Keratinocyte (primary cell): ENCODE data around the gene GPBP1. TPM values are rescaled to one million over a fixed set of nuclear protein-coding genes. Genes with fewer than 3 reads are reported as not detected.

Experiments used
- DNase-seq: peaks from one replicate; pipeline ENCODE4 v3.0.0-alpha.2; 2011; ENCODE audit warnings: low read depth, missing footprints, low spot score
- FAIRE-seq: peaks from 2 replicates; lab custom pipeline; 2011; peaks lifted over from hg19 to GRCh38; lab: Jason Lieb, UNC
- H2AFZ ChIP-seq: 2 replicates; pipeline ENCODE4 v1.6.0; 2012; ENCODE audit warnings: low read length, control low read depth, inconsistent platforms; ENCODE audit not compliant: control insufficient read depth
- H3K27ac ChIP-seq: 2 replicates; pipeline ENCODE4 v1.5.1; 2011; ENCODE audit warnings: low read length; ENCODE audit not compliant: control insufficient read depth, insufficient read depth
- H3K27me3 ChIP-seq: 3 replicates; pipeline ENCODE4 v1.6.0; 2011; ENCODE audit warnings: low read length; ENCODE audit not compliant: control insufficient read depth, insufficient read depth; ENCODE audit errors: extremely low read depth
- H3K36me3 ChIP-seq, 2 experiments: 2 replicates in 1 of 2; 3 replicates in 1 of 2; pipeline ENCODE4 v1.5.1; 2011; ENCODE audit warnings: low read length in 2 of 2, mild to moderate bottlenecking in 1 of 2; ENCODE audit not compliant: control insufficient read depth in 2 of 2, insufficient read depth in 2 of 2; ENCODE audit errors: extremely low read depth in 1 of 2
- H3K4me1 ChIP-seq: 3 replicates; pipeline ENCODE4 v1.5.1; 2011; ENCODE audit warnings: low read length; ENCODE audit not compliant: control insufficient read depth, insufficient read depth; ENCODE audit errors: extremely low read depth
- H3K4me2 ChIP-seq: 3 replicates; pipeline ENCODE4 v1.6.0; 2011; ENCODE audit warnings: low read depth, low read length; ENCODE audit not compliant: control insufficient read depth, insufficient read depth; ENCODE audit errors: extremely low read depth
- H3K4me3 ChIP-seq, 3 experiments: fragments of 200-600 bp in 1 of 3; sonication (generic) in 1 of 3; 2 replicates in 2 of 3; 3 replicates in 1 of 3; pipeline ENCODE4 v1.5.1; 2011 to 2016; ENCODE audit warnings: low read length in 3 of 3, mild to moderate bottlenecking in 3 of 3, control low read depth in 2 of 3, inconsistent platforms in 1 of 3, low read depth in 1 of 3, mixed read lengths in 1 of 3, mixed run types in 1 of 3, moderate library complexity in 1 of 3; ENCODE audit not compliant: control insufficient read depth in 2 of 3, insufficient read depth in 2 of 3; ENCODE audit errors: extremely low read depth in 1 of 3
- H3K79me2 ChIP-seq: 2 replicates; pipeline ENCODE4 v1.6.0; 2012; ENCODE audit warnings: low read length; ENCODE audit not compliant: control insufficient read depth, insufficient read depth
- H3K9ac ChIP-seq: 3 replicates; pipeline ENCODE4 v1.6.0; 2011; ENCODE audit warnings: low read length; ENCODE audit not compliant: control insufficient read depth, insufficient read depth; ENCODE audit errors: extremely low read depth
- H3K9me1 ChIP-seq: 3 replicates; pipeline ENCODE4 v1.6.0; 2011; ENCODE audit warnings: low read length; ENCODE audit not compliant: control insufficient read depth, insufficient read depth; ENCODE audit errors: extremely low read depth
- H3K9me3 ChIP-seq: 2 replicates; pipeline ENCODE4 v1.5.1; 2012; ENCODE audit warnings: low read depth, low read length; ENCODE audit not compliant: control insufficient read depth
- H4K20me1 ChIP-seq: 3 replicates; pipeline ENCODE4 v1.6.0; 2011; ENCODE audit warnings: low read length; ENCODE audit not compliant: control insufficient read depth, insufficient read depth; ENCODE audit errors: extremely low read depth
- CTCF ChIP-seq, 3 experiments: IDR thresholded peaks in 1 of 3; conservative IDR thresholded peaks in 1 of 3; optimal IDR thresholded peaks in 1 of 3; 2 replicates in 2 of 3; 3 replicates in 1 of 3; pipeline versions ENCODE3 to v1.5.1; 2011; ENCODE audit warnings: low read length in 3 of 3, mild to moderate bottlenecking in 3 of 3, moderate library complexity in 2 of 3, control low read depth in 1 of 3, inconsistent platforms in 1 of 3; ENCODE audit not compliant: insufficient read depth in 2 of 3; ENCODE audit errors: extremely low read depth in 1 of 3
- EZH2 ChIP-seq: IDR thresholded peaks from one replicate; pipeline ENCODE4 v1.6.1; 2012; ENCODE audit warnings: inconsistent platforms, mild to moderate bottlenecking, low read length, moderate library complexity
- dilution Hi-C: fragments of 300-500 bp; cut with MboI; formaldehyde crosslinking; loops from one replicate; pipeline ENCODE4 v1.7.0; 2020; ENCODE audit warnings: low sequenced_read_pairs; ENCODE audit not compliant: extremely low pct_ligation_motif_present
- polyA plus RNA-seq, 5 experiments: library from polyadenylated mRNA; depleted of rRNA in 3 of 5; stranded (reverse) in 3 of 5; stranded (forward) in 1 of 5; unstranded in 1 of 5; fragments of >200 nt; gene quantifications; 1 replicate in 1 of 5; 2 replicates in 3 of 5; 3 replicates in 1 of 5; pipeline versions ENCODE4 v1.2.1 to v1.2.3, GENCODE V29; 2011 to 2012; ENCODE audit warnings: missing spikeins in 2 of 5, low read depth in 1 of 5, low replicate concordance in 1 of 5

Gene GPBP1
- polyA plus RNA-seq, 1 donor (not counting 4 experiments of a cell fraction or from before 2014, with no cell fraction given), result 44.1 TPM

GRCh38 chr5:57133574-57133973 is 40.3 kb upstream of the GPBP1 start:
- no peaks in the 10 kb centered on the region for H3K4me1 ChIP-seq
- no peak overlapping the region for H3K27ac ChIP-seq
- FAIRE-seq, result no peak
- no peaks in the 10 kb centered on the region for H3K9me1 ChIP-seq
- no peaks in the 10 kb centered on the region for H3K9me3 ChIP-seq
- no peak for TF ChIP-seq CTCF (optimal IDR thresholded peaks at IDR 0.05 in 1 of 3, IDR thresholded peaks at IDR 0.05 in 1 of 3, conservative IDR thresholded peaks at IDR 0.05 in 1 of 3; ENCODE audit: extremely low read depth in 1 of 3, insufficient read depth in 2 of 3, low read length in 3 of 3)
- no peak for TF ChIP-seq EZH2
- H3K4me2 ChIP-seq, result no peak overlapping the region
- H3K27me3 ChIP-seq, result no peaks in the 10 kb centered on the region
- no peaks in the 10 kb centered on the region for H3K36me3 ChIP-seq
- H2AFZ ChIP-seq, result no peak overlapping the region
- dilution Hi-C loops, result no loop called here
- no peaks in the 10 kb centered on the region for H3K79me2 ChIP-seq
- no peaks in the 10 kb centered on the region for H4K20me1 ChIP-seq
- H3K9ac ChIP-seq, result no peak overlapping the region
- no peak for DNase-seq
- H3K4me3 ChIP-seq, result no peak overlapping the region

GRCh38 chr5:57137401-57137800 is 36.5 kb upstream of the GPBP1 start:
- Histone ChIP-seq H3K27ac (no peak overlapping the region), H3K27me3 (no peaks in the 10 kb centered on the region), H3K9me1 (no peaks in the 10 kb centered on the region), H3K4me3 (no peak overlapping the region), H2AFZ (peak overlapping the region; percentile 54), H3K9ac (no peak overlapping the region), H3K79me2 (no peaks in the 10 kb centered on the region), H3K4me2 (no peak overlapping the region), H3K4me1 (no peaks in the 10 kb centered on the region), H3K36me3 (no peaks in the 10 kb centered on the region), H3K9me3 (no peaks in the 10 kb centered on the region), H4K20me1 (no peaks in the 10 kb centered on the region)
- DNase-seq (no peak), FAIRE-seq (no peak)
- TF ChIP-seq CTCF (optimal IDR thresholded peaks at IDR 0.05 in 1 of 3, IDR thresholded peaks at IDR 0.05 in 1 of 3, conservative IDR thresholded peaks at IDR 0.05 in 1 of 3; ENCODE audit: extremely low read depth in 1 of 3, insufficient read depth in 2 of 3, low read length in 3 of 3) (no peak), EZH2 (no peak)
- dilution Hi-C loops, result no loop called here
